ENCODE data around the gene ALPP.

ALPP gene

GRCh38 chr2:232410238-232410900 lies 31.8 kb downstream of the ALPP start:
- Histone ChIP-seq H3K4me2 (no peak overlapping the region), H2AFZ (ENCODE audit: low read depth) (no peak overlapping the region), H3K36me3 (ENCODE audit: insufficient read depth) (no peaks in the 10 kb centered on the region), H3K27ac (no peak overlapping the region), H3K9ac (no peak overlapping the region), H3K27me3 (ENCODE audit: insufficient read depth, low read depth) (no peaks in the 10 kb centered on the region), H3K4me3 (IDR thresholded peaks at IDR 0.05; ENCODE audit: insufficient read depth, low read depth, low read length) (no peak overlapping the region), H3K79me2 (ENCODE audit: insufficient read depth, low read depth) (no peaks in the 10 kb centered on the region), H3K4me1 (ENCODE audit: low read depth, poor library complexity, severe bottlenecking) (no peaks in the 10 kb centered on the region), H4K20me1 (ENCODE audit: insufficient read depth) (no peaks in the 10 kb centered on the region)
- TF ChIP-seq CTCF (conservative IDR thresholded peaks at IDR 0.05; ENCODE audit: low read depth, low read length) = no peak

GRCh38 chr2:232411901-232412629 lies 33.5 kb downstream of the ALPP start:
- no peak overlapping the region for H3K27ac ChIP-seq
- no peak overlapping the region for H3K4me2 ChIP-seq
- H4K20me1 ChIP-seq (ENCODE audit: insufficient read depth) = no peaks in the 10 kb centered on the region
- no peaks in the 10 kb centered on the region for H3K4me1 ChIP-seq (ENCODE audit: low read depth, poor library complexity, severe bottlenecking)
- no peaks in the 10 kb centered on the region for H3K27me3 ChIP-seq (ENCODE audit: insufficient read depth, low read depth)
- no peaks in the 10 kb centered on the region for H3K36me3 ChIP-seq (ENCODE audit: insufficient read depth)
- TF ChIP-seq CTCF (conservative IDR thresholded peaks at IDR 0.05; ENCODE audit: low read depth, low read length) = no peak
- H3K4me3 ChIP-seq (IDR thresholded peaks at IDR 0.05; ENCODE audit: insufficient read depth, low read depth, low read length) = no peak overlapping the region
- no peaks in the 10 kb centered on the region for H3K79me2 ChIP-seq (ENCODE audit: insufficient read depth, low read depth)
- no peak overlapping the region for H3K9ac ChIP-seq
- H2AFZ ChIP-seq (ENCODE audit: low read depth) = no peak overlapping the region

- no peak overlapping the region for H2AFZ ChIP-seq (ENCODE audit: low read depth)
- H4K20me1 ChIP-seq (ENCODE audit: insufficient read depth) = no peaks in the 10 kb centered on the region
- H3K36me3 ChIP-seq (ENCODE audit: insufficient read depth) = no peaks in the 10 kb centered on the region
- H3K4me1 ChIP-seq (ENCODE audit: low read depth, poor library complexity, severe bottlenecking) = no peaks in the 10 kb centered on the region
- H3K4me2 ChIP-seq = no peak overlapping the region
- TF ChIP-seq CTCF (conservative IDR thresholded peaks at IDR 0.05; ENCODE audit: low read depth, low read length) = no peak
- no peak overlapping the region for H3K4me3 ChIP-seq (IDR thresholded peaks at IDR 0.05; ENCODE audit: insufficient read depth, low read depth, low read length)
- no peak overlapping the region for H3K9ac ChIP-seq
- H3K27ac ChIP-seq = no peak overlapping the region
- H3K27me3 ChIP-seq (ENCODE audit: insufficient read depth, low read depth) = no peaks in the 10 kb centered on the region
- no peaks in the 10 kb centered on the region for H3K79me2 ChIP-seq (ENCODE audit: insufficient read depth, low read depth)
Observed at GRCh38 chr2:232412986-232413385, 34.4 kb downstream of the ALPP start.

GRCh38 chr2:232415138-232415690 lies 36.7 kb downstream of the ALPP start:
- H3K4me3 ChIP-seq (IDR thresholded peaks at IDR 0.05; ENCODE audit: insufficient read depth, low read depth, low read length) = no peak overlapping the region
- H4K20me1 ChIP-seq (ENCODE audit: insufficient read depth) = no peaks in the 10 kb centered on the region
- no peaks in the 10 kb centered on the region for H3K27me3 ChIP-seq (ENCODE audit: insufficient read depth, low read depth)
- H2AFZ ChIP-seq (ENCODE audit: low read depth) = no peak overlapping the region
- H3K36me3 ChIP-seq (ENCODE audit: insufficient read depth) = no peaks in the 10 kb centered on the region
- H3K9ac ChIP-seq = no peak overlapping the region
- no peak overlapping the region for H3K4me2 ChIP-seq
- H3K4me1 ChIP-seq (ENCODE audit: low read depth, poor library complexity, severe bottlenecking) = no peaks in the 10 kb centered on the region
- H3K79me2 ChIP-seq (ENCODE audit: insufficient read depth, low read depth) = no peaks in the 10 kb centered on the region
- TF ChIP-seq CTCF (conservative IDR thresholded peaks at IDR 0.05; ENCODE audit: low read depth, low read length) = no peak
- no peak overlapping the region for H3K27ac ChIP-seq

Measured in KMS-11 (cell line).